ENCODE data around the gene HSD17B14. TPM values are rescaled to one million over a fixed set of nuclear protein-coding genes. Genes with fewer than 3 reads are reported as not detected.

Gene HSD17B14
- polyA plus RNA-seq, 2 of the 4 experiments (the other 2 are of a cell fraction): 11.1 to 20.9 TPM

DNA sequence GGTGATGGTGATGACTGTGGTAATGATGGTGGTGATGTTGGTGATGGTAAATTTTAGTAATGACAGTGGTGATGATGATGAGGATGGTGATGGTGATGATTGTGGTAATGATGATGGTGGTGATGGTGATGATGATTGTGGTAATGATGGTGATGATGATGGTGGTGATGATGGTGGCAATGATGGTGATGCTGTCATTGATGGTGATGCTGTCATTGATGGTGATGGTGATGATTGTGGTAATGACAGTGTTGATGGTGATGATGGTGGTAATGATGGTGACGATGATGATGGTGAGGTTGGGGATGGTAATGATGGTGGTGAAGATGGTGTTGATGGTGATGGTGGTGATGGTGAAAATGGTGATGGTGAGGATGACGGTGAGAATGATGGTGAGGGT lies 13.8 kb downstream of the HSD17B14 start:
- FAIRE-seq (peak; percentile 18), ATAC-seq (no peak), DNase-seq (ENCODE audit: low read depth in 1 of 2, low spot score in 1 of 2) (no peak)
- ChIA-PET POLR2A (no interaction called here), CTCF (interaction anchor here (1.5 to 12.3 kb wide), 3 partner anchors 21 to 35 kb away, joined by 6 to 151 read pairs (median 70); no protein-coding TSS in a partner anchor)
- H3K4me2 ChIP-seq: no peak overlapping the region
- H3K9me3 ChIP-seq: no peaks in the 10 kb centered on the region
- H3K27ac ChIP-seq: no peak overlapping the region
- TF ChIP-seq PHF8 (IDR thresholded peaks at IDR 0.05; ENCODE audit: borderline replicate concordance, low read depth) (no peak), EP300 (IDR thresholded peaks at IDR 0.05) (no peak), NPAS2 (CRISPR knock-in tag; IDR thresholded peaks at IDR 0.05; ENCODE audit: borderline replicate concordance) (no peak), MAZ (IDR thresholded peaks at IDR 0.05; ENCODE audit: borderline replicate concordance, low read depth, low read length) (no peak), FOSL2 (IDR thresholded peaks at IDR 0.05) (no peak), FOSL2 (CRISPR knock-in tag; IDR thresholded peaks at IDR 0.05) (no peak), CHD2 (IDR thresholded peaks at IDR 0.05; ENCODE audit: low read length, partially characterized antibody) (no peak), ZNF302 (CRISPR knock-in tag; IDR thresholded peaks at IDR 0.05) (no peak), RAD21 (conservative IDR thresholded peaks at IDR 0.05 in 1 of 2, IDR thresholded peaks at IDR 0.05 in 1 of 2) (no peak), MAFK (IDR thresholded peaks at IDR 0.05; ENCODE audit: partially characterized antibody) (no peak), REST (IDR thresholded peaks at IDR 0.05) (no peak), POLR2A (IDR thresholded peaks at IDR 0.05; ENCODE audit: low read length) (no peak), JUN (IDR thresholded peaks at IDR 0.05) (no peak), MYC (IDR thresholded peaks at IDR 0.05; ENCODE audit: borderline replicate concordance, low read length) (no peak), JUNB (IDR thresholded peaks at IDR 0.05) (no peak), CHD4 (IDR thresholded peaks at IDR 0.05; ENCODE audit: borderline replicate concordance) (no peak)
- TF ChIP-seq, protein P1, sequence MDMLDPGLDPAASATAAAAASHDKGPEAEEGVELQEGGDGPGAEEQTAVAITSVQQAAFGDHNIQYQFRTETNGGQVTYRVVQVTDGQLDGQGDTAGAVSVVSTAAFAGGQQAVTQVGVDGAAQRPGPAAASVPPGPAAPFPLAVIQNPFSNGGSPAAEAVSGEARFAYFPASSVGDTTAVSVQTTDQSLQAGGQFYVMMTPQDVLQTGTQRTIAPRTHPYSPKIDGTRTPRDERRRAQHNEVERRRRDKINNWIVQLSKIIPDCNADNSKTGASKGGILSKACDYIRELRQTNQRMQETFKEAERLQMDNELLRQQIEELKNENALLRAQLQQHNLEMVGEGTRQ (IDR thresholded peaks at IDR 0.05): no peak
- no peak overlapping the region for H3K4me3 ChIP-seq
- H3K4me1 ChIP-seq: peaks cover 20% of the 10 kb centered on the region
- WGBS (ENCODE audit: missing lambda C conversion rate): 100% methylated on average over 2 of the region's 2 CpGs

DNA sequence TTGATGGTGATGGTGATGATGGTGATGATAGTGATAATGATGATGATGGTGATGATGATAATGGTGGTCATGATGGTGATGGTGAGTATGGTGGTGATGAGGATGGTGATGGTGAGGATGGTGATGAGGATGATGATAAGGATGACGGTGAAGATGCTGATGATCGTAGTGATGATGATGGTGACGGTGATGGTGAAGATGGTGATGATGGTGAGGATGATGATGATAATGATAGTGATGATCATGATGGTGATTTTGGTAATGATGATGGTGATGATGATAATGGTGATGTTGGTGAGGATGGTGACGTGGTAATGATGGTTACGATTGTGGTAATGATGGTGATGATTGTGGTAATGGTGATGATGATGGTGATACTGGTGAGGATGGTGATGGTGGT lies 14.7 kb downstream of the HSD17B14 start:
- FAIRE-seq (no peak), ATAC-seq (no peak), DNase-seq (ENCODE audit: low read depth in 1 of 2, low spot score in 1 of 2) (no peak)
- H3K4me2 ChIP-seq: no peak overlapping the region
- ChIA-PET CTCF (interaction anchor here (1.1 to 4.0 kb wide), 6 partner anchors 11 to 34 kb away, joined by 3 to 21 read pairs (median 7); partner anchors contain the start of gene HSD17B14), POLR2A (no interaction called here)
- H3K9me3 ChIP-seq: no peaks in the 10 kb centered on the region
- no peak overlapping the region for H3K27ac ChIP-seq
- WGBS (ENCODE audit: missing lambda C conversion rate): 74% methylated on average over 5 of the region's 5 CpGs
- H3K4me1 ChIP-seq: peaks cover 20% of the 10 kb centered on the region
- TF ChIP-seq, protein P2, sequence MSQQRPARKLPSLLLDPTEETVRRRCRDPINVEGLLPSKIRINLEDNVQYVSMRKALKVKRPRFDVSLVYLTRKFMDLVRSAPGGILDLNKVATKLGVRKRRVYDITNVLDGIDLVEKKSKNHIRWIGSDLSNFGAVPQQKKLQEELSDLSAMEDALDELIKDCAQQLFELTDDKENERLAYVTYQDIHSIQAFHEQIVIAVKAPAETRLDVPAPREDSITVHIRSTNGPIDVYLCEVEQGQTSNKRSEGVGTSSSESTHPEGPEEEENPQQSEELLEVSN (IDR thresholded peaks at IDR 0.05; ENCODE audit: borderline replicate concordance, low read depth): no peak
- TF ChIP-seq EHF (CRISPR knock-in tag; IDR thresholded peaks at IDR 0.05) (no peak), RNF2 (IDR thresholded peaks at IDR 0.05; ENCODE audit: borderline replicate concordance, low read depth) (no peak), KDM1A (IDR thresholded peaks at IDR 0.05; ENCODE audit: low read depth) (no peak), JUN (IDR thresholded peaks at IDR 0.05) (no peak), NR3C1 (IDR thresholded peaks at IDR 0.05) (no peak)
- no peak overlapping the region for H3K4me3 ChIP-seq
